GM19372 (cell line): Measurements from ENCODE around the gene TAF6L.
"Not testable (repeated sequence)": the region's sequence is repeated elsewhere in the genome, so short reads cannot be mapped to it uniquely, and the experiment has no call there.

Experiments
- ATAC-seq: cut with Tn5 transposase; IDR thresholded peaks from one replicate; pipeline ENCODE4 v1.9.1; 2021; ENCODE audit warnings: mild to moderate bottlenecking, low read depth, moderate library complexity; ENCODE audit not compliant: unreplicated experiment

TAF6L gene

GRCh38 chr11:62801071-62801470 lies 29.9 kb downstream of the TAF6L start:
- ATAC-seq, result no peak

GRCh38 chr11:62804310-62805075 lies 33.3 kb downstream of the TAF6L start:
- no peak for ATAC-seq

GRCh38 chr11:62805076-62805892 lies 34.1 kb downstream of the TAF6L start, which contains the start of gene NXF1:
Gene NXF1, minus strand, starts transcription at chr11:62805440. Its CDS starts 84 bp downstream, at chr11:62805356.
- ATAC-seq, result peak; percentile 75

- ATAC-seq, result no peak
Measured at GRCh38 chr11:62805961-62806441, 34.8 kb downstream of the TAF6L start.

- no peak for ATAC-seq
Measured at GRCh38 chr11:62806611-62807121, 35.5 kb downstream of the TAF6L start.

GRCh38 chr11:62810748-62811147 lies 39.6 kb downstream of the TAF6L start:
- ATAC-seq, result no peak

GRCh38 chr11:62811659-62812058 lies 40.5 kb downstream of the TAF6L start:
- ATAC-seq, result no peak

- no peak for ATAC-seq
Measured at GRCh38 chr11:62816557-62816956, 45.4 kb downstream of the TAF6L start.

GRCh38 chr11:62817129-62817528 lies 45.9 kb downstream of the TAF6L start:
- no peak for ATAC-seq

GRCh38 chr11:62823677-62824076 lies 52.5 kb downstream of the TAF6L start:
- ATAC-seq, result no peak

- ATAC-seq, result not testable (repeated sequence)
Measured at GRCh38 chr11:62828130-62828529, 56.9 kb downstream of the TAF6L start.

- ATAC-seq, result no peak
Measured at GRCh38 chr11:62830904-62831519, 59.8 kb downstream of the TAF6L start.

GRCh38 chr11:62831520-62832335 lies 60.5 kb downstream of the TAF6L start, which contains the start of gene STX5:
Gene STX5, minus strand, starts transcription at chr11:62832051. Its CDS starts 808 bp downstream, at chr11:62831243.
- peak; percentile 81 for ATAC-seq

GRCh38 chr11:62832336-62833234 lies 61.4 kb downstream of the TAF6L start, which contains the start of gene TEX54:
Gene TEX54, minus strand, starts transcription at chr11:62832841.
- no peak for ATAC-seq

- ATAC-seq, result no peak
Measured at GRCh38 chr11:62835336-62835735, 64.1 kb downstream of the TAF6L start.
